ENCODE results near the gene ICA1L.
A peak's percentile ranks its signal among the peaks of the same experiment; 100 is the strongest.

The ICA1L gene

GRCh38 chr2:202847693-202848524 lies 23.7 kb downstream of the ICA1L start:
- WGBS (ENCODE audit: insufficient coverage) = 92% methylated on average over 7 of the region's 9 CpGs
- Histone ChIP-seq H3K4me3 (ENCODE audit: control insufficient read depth in 1 of 7, extremely low read depth in 1 of 7, insufficient read depth in 4 of 7, low read depth in 2 of 7, low read length in 6 of 7) (no peak overlapping the region), H3K36me3 (ENCODE audit: control insufficient read depth in 4 of 4, insufficient read depth in 4 of 4, low read length in 3 of 4) (peaks cover 0 to 7% (median 0%) of the 10 kb centered on the region in 4 experiments), H3K4me1 (ENCODE audit: control extremely low read depth in 1 of 4, control insufficient read depth in 4 of 4, insufficient read depth in 4 of 4, low read length in 3 of 4) (peaks cover 0 to 10% (median 0%) of the 10 kb centered on the region in 4 experiments), H3K27ac (ENCODE audit: insufficient read depth in 1 of 2, low read depth in 1 of 2, low read length in 2 of 2, poor library complexity in 1 of 2, severe bottlenecking in 2 of 2) (no peak overlapping the region), H3K27me3 (replicated peaks in 2 of 5; ENCODE audit: control insufficient read depth in 4 of 5, insufficient read depth in 5 of 5, low read length in 4 of 5) (no peaks in the 10 kb centered on the region), H3K9me3 (ENCODE audit: control extremely low read depth in 1 of 5, control insufficient read depth in 4 of 5, insufficient read depth in 2 of 5, low read depth in 1 of 5, low read length in 4 of 5) (peaks cover 0 to 11% (median 4%) of the 10 kb centered on the region in 5 experiments)
- ChIA-PET POLR2A (no interaction called here), CTCF (interaction anchor here (1.5 kb wide), 1 partner anchor 24 kb away, joined by 5 read pairs; the partner anchor contains the start of gene ICA1L)
- DNase-seq = no peak

DNA sequence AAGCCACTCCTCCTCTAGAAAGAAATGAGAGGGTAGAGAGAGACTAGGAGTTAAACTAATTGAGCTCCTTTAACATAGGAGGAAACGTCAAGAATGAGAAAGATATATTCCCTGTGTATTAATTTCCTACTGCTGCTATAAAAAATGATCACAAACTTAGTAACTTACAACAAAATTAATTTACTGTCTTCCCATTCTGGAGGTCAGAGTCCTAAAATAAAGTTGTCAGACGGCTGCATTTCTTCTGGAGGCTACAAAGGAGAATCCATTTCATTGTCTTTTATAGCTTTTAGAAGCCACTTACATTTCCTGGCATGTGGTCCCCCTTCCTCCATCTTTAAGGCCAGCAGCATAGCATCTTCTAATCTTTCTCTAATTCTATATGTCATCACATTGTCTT lies 26.9 kb downstream of the ICA1L start:
- ChIA-PET CTCF (interaction anchor here (1.2 kb wide), 1 partner anchor 26 kb away, joined by 3 read pairs; no protein-coding TSS in a partner anchor), POLR2A (no interaction called here)
- no peak for DNase-seq
- Histone ChIP-seq H3K4me3 (ENCODE audit: control insufficient read depth in 1 of 7, extremely low read depth in 1 of 7, insufficient read depth in 4 of 7, low read depth in 2 of 7, low read length in 6 of 7) (no peak overlapping the region), H3K27ac (ENCODE audit: insufficient read depth in 1 of 2, low read depth in 1 of 2, low read length in 2 of 2, poor library complexity in 1 of 2, severe bottlenecking in 2 of 2) (no peak overlapping the region), H3K36me3 (ENCODE audit: control insufficient read depth in 4 of 4, insufficient read depth in 4 of 4, low read length in 3 of 4) (peaks cover 0 to 7% (median 0%) of the 10 kb centered on the region in 4 experiments), H3K9me3 (ENCODE audit: control extremely low read depth in 1 of 5, control insufficient read depth in 4 of 5, insufficient read depth in 2 of 5, low read depth in 1 of 5, low read length in 4 of 5) (peaks cover 0 to 17% (median 11%) of the 10 kb centered on the region in 5 experiments), H3K27me3 (replicated peaks in 2 of 5; ENCODE audit: control insufficient read depth in 4 of 5, insufficient read depth in 5 of 5, low read length in 4 of 5) (no peaks in the 10 kb centered on the region), H3K4me1 (ENCODE audit: control extremely low read depth in 1 of 4, control insufficient read depth in 4 of 4, insufficient read depth in 4 of 4, low read length in 3 of 4) (peaks cover 0 to 10% (median 0%) of the 10 kb centered on the region in 4 experiments)
- WGBS (ENCODE audit: insufficient coverage) = 100% methylated on average over 1 of the region's 2 CpGs

DNA sequence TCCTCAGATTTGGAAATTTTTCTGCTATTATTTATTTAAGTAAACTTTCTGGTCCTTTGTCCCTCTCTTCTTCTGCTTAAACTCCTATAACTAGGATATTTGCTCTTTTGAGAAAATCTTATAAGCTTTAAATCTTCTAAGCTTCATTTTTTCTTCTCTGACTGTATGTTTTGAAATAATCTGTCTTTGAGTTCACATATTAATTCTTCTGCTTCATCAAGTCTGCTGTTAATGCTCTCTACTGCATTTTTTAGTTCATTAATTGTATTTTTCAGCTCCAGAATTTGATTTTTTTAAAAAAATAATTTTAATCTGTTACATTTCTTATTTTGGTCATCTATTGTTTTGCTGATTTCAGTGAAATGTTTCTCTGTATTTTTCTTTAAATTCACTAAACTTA lies 28.9 kb downstream of the ICA1L start:
- ChIA-PET POLR2A (no interaction called here), CTCF (no interaction called here)
- H3K9me3 ChIP-seq (ENCODE audit: control extremely low read depth in 1 of 5, control insufficient read depth in 4 of 5, insufficient read depth in 2 of 5, low read depth in 1 of 5, low read length in 4 of 5) = peaks cover 0 to 15% (median 11%) of the 10 kb centered on the region in 5 experiments
- no peak overlapping the region for H3K27ac ChIP-seq (ENCODE audit: insufficient read depth in 1 of 2, low read depth in 1 of 2, low read length in 2 of 2, poor library complexity in 1 of 2, severe bottlenecking in 2 of 2)
- DNase-seq = peak in 1 of 3 donors; percentile 2
- H3K27me3 ChIP-seq (replicated peaks in 2 of 5; ENCODE audit: control insufficient read depth in 4 of 5, insufficient read depth in 5 of 5, low read length in 4 of 5) = no peaks in the 10 kb centered on the region
- H3K4me1 ChIP-seq (ENCODE audit: control extremely low read depth in 1 of 4, control insufficient read depth in 4 of 4, insufficient read depth in 4 of 4, low read length in 3 of 4) = no peaks in the 10 kb centered on the region
- H3K36me3 ChIP-seq (ENCODE audit: control insufficient read depth in 4 of 4, insufficient read depth in 4 of 4, low read length in 3 of 4) = peaks cover 0 to 7% (median 0%) of the 10 kb centered on the region in 4 experiments
- H3K4me3 ChIP-seq (ENCODE audit: control insufficient read depth in 1 of 7, extremely low read depth in 1 of 7, insufficient read depth in 4 of 7, low read depth in 2 of 7, low read length in 6 of 7) = no peak overlapping the region

DNA sequence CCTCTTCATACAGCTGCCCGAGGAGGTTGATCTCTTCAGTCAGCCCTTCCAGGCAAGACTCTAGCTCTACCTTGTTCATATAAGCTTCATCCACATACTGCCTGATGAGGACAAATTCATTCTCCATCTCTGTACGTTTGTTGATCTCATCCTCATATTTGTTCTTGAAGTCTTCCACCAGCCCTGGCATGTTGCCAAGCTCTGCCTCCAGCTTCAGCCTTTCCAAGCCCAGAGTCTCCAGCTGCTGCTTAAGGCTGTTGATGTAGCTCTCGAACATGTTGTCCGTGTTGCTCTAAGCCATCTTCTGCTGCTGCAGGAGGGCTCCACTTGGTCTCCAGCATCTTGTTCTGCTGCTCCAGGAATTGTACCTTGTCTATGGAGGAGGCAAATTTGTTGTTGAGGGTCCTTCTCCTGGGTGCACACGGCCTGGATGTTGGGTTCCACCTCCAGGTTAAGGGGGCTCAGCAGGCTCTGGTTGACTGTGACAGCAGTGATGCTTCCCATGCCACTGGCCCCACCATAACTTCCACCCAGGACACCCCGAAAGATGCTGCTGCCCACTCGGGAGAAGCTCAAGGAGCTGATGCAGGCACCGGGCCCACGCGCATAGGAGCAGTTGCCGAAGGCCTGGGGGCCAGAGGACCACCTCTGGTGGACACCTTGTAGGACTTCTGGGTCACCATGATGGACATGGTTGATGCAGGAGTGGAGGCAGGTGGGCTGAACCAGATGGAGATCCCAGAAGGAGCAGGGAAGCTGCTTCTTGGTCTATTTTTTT lies 30.3 kb downstream of the ICA1L start:
- H3K27me3 ChIP-seq (replicated peaks in 2 of 5; ENCODE audit: control insufficient read depth in 4 of 5, insufficient read depth in 5 of 5, low read length in 4 of 5) = no peaks in the 10 kb centered on the region
- H3K9me3 ChIP-seq (ENCODE audit: control extremely low read depth in 1 of 5, control insufficient read depth in 4 of 5, insufficient read depth in 2 of 5, low read depth in 1 of 5, low read length in 4 of 5) = peaks cover 0 to 14% (median 11%) of the 10 kb centered on the region in 5 experiments
- ChIA-PET CTCF (interaction anchor here (1.0 kb wide), 1 partner anchor 29 kb away, joined by 3 read pairs; no protein-coding TSS in a partner anchor), POLR2A (no interaction called here)
- H3K36me3 ChIP-seq (ENCODE audit: control insufficient read depth in 4 of 4, insufficient read depth in 4 of 4, low read length in 3 of 4) = peaks cover 0 to 7% (median 0%) of the 10 kb centered on the region in 4 experiments
- 92% methylated on average over 11 of the region's 11 CpGs for WGBS (ENCODE audit: insufficient coverage)
- no peaks in the 10 kb centered on the region for H3K4me1 ChIP-seq (ENCODE audit: control extremely low read depth in 1 of 4, control insufficient read depth in 4 of 4, insufficient read depth in 4 of 4, low read length in 3 of 4)
- no peak overlapping the region for H3K4me3 ChIP-seq (ENCODE audit: control insufficient read depth in 1 of 7, extremely low read depth in 1 of 7, insufficient read depth in 4 of 7, low read depth in 2 of 7, low read length in 6 of 7)
- no peak for DNase-seq
- H3K27ac ChIP-seq (ENCODE audit: insufficient read depth in 1 of 2, low read depth in 1 of 2, low read length in 2 of 2, poor library complexity in 1 of 2, severe bottlenecking in 2 of 2) = no peak overlapping the region

DNA sequence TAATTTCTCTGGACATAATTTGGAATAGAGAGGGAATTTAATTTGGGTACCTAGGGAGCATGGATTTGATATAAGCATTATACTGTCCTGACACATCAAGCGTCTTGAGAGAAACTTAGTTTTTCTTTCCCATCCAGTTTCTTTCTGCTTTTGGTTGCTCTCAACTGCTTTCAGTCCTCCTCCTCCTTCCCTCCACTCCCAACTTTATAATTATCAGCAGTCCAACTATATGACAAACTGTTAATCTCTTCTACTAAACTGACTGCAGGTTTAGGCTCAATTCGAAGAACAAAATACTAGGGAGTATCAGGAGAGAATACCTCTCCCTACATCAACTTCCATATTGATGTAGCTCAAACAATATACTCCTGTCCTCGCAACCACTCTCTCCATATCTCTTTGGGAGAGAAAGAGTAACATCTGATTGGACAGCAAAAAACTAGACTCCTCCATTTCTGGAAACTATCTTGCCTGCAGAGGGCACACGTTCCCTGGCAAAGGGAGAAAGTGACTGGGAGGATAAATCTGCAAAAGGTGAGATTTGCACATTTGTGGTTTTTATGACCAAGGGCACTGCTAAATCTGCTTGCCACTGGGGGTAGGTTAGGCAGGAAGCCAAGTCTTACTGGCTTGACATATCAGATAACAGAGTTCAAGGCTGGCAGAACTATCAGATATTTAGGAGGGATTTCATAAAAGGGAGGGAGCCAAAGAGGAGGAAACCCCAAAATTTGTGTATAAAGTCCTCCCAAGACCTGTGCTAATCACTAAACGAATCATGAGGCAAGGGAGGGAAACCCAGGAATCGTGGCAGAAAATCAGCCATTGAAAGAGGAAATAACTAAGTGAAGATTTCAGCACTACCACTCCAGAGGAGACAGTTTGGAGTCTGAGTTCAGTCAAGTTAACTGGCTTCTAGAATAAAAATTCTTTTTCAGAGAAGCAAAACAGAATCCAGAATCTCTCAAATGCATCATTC lies 40.0 kb downstream of the ICA1L start:
- WGBS (ENCODE audit: insufficient coverage) = 33% methylated on average over 3 of the region's 6 CpGs
- DNase-seq = peak; percentile 74 to 90 (median 78)
- Histone ChIP-seq H3K9me3 (ENCODE audit: control extremely low read depth in 1 of 5, control insufficient read depth in 4 of 5, insufficient read depth in 2 of 5, low read depth in 1 of 5, low read length in 4 of 5) (no peaks in the 10 kb centered on the region), H3K36me3 (ENCODE audit: control insufficient read depth in 4 of 4, insufficient read depth in 4 of 4, low read length in 3 of 4) (no peaks in the 10 kb centered on the region), H3K27ac (ENCODE audit: insufficient read depth in 1 of 2, low read depth in 1 of 2, low read length in 2 of 2, poor library complexity in 1 of 2, severe bottlenecking in 2 of 2) (no peak overlapping the region), H3K4me3 (ENCODE audit: control insufficient read depth in 1 of 7, extremely low read depth in 1 of 7, insufficient read depth in 4 of 7, low read depth in 2 of 7, low read length in 6 of 7) (no peak overlapping the region), H3K4me1 (ENCODE audit: control extremely low read depth in 1 of 4, control insufficient read depth in 4 of 4, insufficient read depth in 4 of 4, low read length in 3 of 4) (peaks cover 0 to 10% (median 6%) of the 10 kb centered on the region in 4 experiments), H3K27me3 (replicated peaks in 2 of 5; ENCODE audit: control insufficient read depth in 4 of 5, insufficient read depth in 5 of 5, low read length in 4 of 5) (no peaks in the 10 kb centered on the region)
- CTCF ChIA-PET = interaction anchor here (1.1 to 1.3 kb wide), 3 partner anchors 9 to 42 kb away, joined by 3 to 4 read pairs (median 3); no protein-coding TSS in a partner anchor
- POLR2A ChIA-PET = no interaction called here

- Histone ChIP-seq H3K4me3 (ENCODE audit: control insufficient read depth in 1 of 7, extremely low read depth in 1 of 7, insufficient read depth in 4 of 7, low read depth in 2 of 7, low read length in 6 of 7) (no peak overlapping the region), H3K4me1 (ENCODE audit: control extremely low read depth in 1 of 4, control insufficient read depth in 4 of 4, insufficient read depth in 4 of 4, low read length in 3 of 4) (peaks cover 0 to 2% (median 0%) of the 10 kb centered on the region in 4 experiments), H3K27ac (ENCODE audit: insufficient read depth in 1 of 2, low read depth in 1 of 2, low read length in 2 of 2, poor library complexity in 1 of 2, severe bottlenecking in 2 of 2) (no peak overlapping the region), H3K27me3 (replicated peaks in 2 of 5; ENCODE audit: control insufficient read depth in 4 of 5, insufficient read depth in 5 of 5, low read length in 4 of 5) (no peaks in the 10 kb centered on the region), H3K9me3 (ENCODE audit: control extremely low read depth in 1 of 5, control insufficient read depth in 4 of 5, insufficient read depth in 2 of 5, low read depth in 1 of 5, low read length in 4 of 5) (no peaks in the 10 kb centered on the region), H3K36me3 (ENCODE audit: control insufficient read depth in 4 of 4, insufficient read depth in 4 of 4, low read length in 3 of 4) (no peaks in the 10 kb centered on the region)
- ChIA-PET CTCF (no interaction called here), POLR2A (no interaction called here)
- DNase-seq = no peak
- 100% methylated on average over 1 of the region's 1 CpG for WGBS (ENCODE audit: insufficient coverage)
Measured at GRCh38 chr2:202824901-202825300, 46.7 kb downstream of the ICA1L start.
